Cardiac muscle cell (in vitro differentiated cells and primary cell): ENCODE measurements around the gene TNFRSF19. TPM values are rescaled to one million over a fixed set of nuclear protein-coding genes. Genes with fewer than 3 reads are reported as not detected.
A peak's percentile ranks its signal among the peaks of the same experiment; 100 is the strongest.
"Not testable (repeated sequence)": the region's sequence is repeated elsewhere in the genome, so short reads cannot be mapped to it uniquely, and the experiment has no call there.

Experiments
- DNase-seq, 2 donors: peaks; one replicate each; pipeline versions ENCODE4 v3.0.0 to v3.0.0-alpha.2; 2010 to 2017; ENCODE audit warnings: low read depth in 1 of 2, low spot score in 1 of 2
- H3K27ac ChIP-seq: fragments of 200-600 bp; sonication (generic); 2 replicates; pipeline ENCODE4 v1.5.1; 2016
- H3K27me3 ChIP-seq: fragments of 200-600 bp; sonication (generic); 2 replicates; pipeline ENCODE4 v1.6.0; 2016; ENCODE audit warnings: control low read depth
- H3K36me3 ChIP-seq: fragments of 200-600 bp; sonication (generic); 2 replicates; pipeline ENCODE4 v1.5.1; 2016; ENCODE audit warnings: control low read depth
- H3K4me1 ChIP-seq: fragments of 200-600 bp; sonication (generic); 2 replicates; pipeline ENCODE4 v1.8.1; 2017; ENCODE audit warnings: low read depth, mild to moderate bottlenecking, mixed run types
- H3K4me3 ChIP-seq: fragments of 200-600 bp; sonication (generic); 2 replicates; pipeline ENCODE4 v1.5.1; 2016; ENCODE audit warnings: mild to moderate bottlenecking
- H3K9me3 ChIP-seq: fragments of 200-600 bp; sonication (generic); 2 replicates; pipeline ENCODE4 v1.5.1; 2017; ENCODE audit warnings: low read depth, mild to moderate bottlenecking, control low read depth
- polyA plus RNA-seq: library from polyadenylated mRNA; unstranded; fragments of >200 nt; fragmentation: Nextera tagmentation; extraction: Ambion mirVana; gene quantifications from 2 replicates; pipeline ENCODE4 v1.2.1, GENCODE V29; 2016
- total RNA-seq: library from RNA; depleted of rRNA; stranded (reverse); fragments of >200 nt; gene quantifications from 2 replicates; pipeline ENCODE4 v1.2.3, GENCODE V29; 2016
- TF ChIP-seq, protein P1 (sequence below): IDR thresholded peaks from 2 replicates; pipeline ENCODE4 v1.5.1; 2012; ENCODE audit warnings: low read depth, mild to moderate bottlenecking, low read length

TNFRSF19 gene
- total and polyA plus RNA-seq, 2 experiments from 2014 or later: 91.3 to 139 TPM

DNA sequence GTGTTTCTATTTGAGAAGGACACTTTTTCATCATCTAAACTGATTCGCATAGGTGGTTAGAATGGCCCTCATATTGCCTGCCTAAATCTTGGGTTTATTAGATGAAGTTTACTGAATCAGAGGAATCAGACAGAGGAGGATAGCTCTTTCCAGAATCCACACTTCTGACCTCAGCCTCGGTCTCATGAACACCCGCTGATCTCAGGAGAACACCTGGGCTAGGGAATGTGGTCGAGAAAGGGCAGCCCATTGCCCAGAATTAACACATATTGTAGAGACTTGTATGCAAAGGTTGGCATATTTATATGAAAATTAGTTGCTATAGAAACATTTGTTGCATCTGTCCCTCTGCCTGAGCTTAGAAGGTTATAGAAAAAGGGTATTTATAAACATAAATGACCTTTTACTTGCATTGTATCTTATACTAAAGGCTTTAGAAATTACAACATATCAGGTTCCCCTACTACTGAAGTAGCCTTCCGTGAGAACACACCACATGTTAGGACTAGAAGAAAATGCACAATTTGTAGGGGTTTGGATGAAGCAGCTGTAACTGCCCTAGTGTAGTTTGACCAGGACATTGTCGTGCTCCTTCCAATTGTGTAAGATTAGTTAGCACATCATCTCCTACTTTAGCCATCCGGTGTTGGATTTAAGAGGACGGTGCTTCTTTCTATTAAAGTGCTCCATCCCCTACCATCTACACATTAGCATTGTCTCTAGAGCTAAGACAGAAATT, 103.8 kb downstream of the TNFRSF19 start:
- TF ChIP-seq, protein P1, sequence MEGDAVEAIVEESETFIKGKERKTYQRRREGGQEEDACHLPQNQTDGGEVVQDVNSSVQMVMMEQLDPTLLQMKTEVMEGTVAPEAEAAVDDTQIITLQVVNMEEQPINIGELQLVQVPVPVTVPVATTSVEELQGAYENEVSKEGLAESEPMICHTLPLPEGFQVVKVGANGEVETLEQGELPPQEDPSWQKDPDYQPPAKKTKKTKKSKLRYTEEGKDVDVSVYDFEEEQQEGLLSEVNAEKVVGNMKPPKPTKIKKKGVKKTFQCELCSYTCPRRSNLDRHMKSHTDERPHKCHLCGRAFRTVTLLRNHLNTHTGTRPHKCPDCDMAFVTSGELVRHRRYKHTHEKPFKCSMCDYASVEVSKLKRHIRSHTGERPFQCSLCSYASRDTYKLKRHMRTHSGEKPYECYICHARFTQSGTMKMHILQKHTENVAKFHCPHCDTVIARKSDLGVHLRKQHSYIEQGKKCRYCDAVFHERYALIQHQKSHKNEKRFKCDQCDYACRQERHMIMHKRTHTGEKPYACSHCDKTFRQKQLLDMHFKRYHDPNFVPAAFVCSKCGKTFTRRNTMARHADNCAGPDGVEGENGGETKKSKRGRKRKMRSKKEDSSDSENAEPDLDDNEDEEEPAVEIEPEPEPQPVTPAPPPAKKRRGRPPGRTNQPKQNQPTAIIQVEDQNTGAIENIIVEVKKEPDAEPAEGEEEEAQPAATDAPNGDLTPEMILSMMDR: no peak
- peaks cover 62% of the 10 kb centered on the region for H3K36me3 ChIP-seq
- H3K4me3 ChIP-seq: no peak overlapping the region
- H3K9me3 ChIP-seq: no peaks in the 10 kb centered on the region
- DNase-seq: no peak
- H3K4me1 ChIP-seq: no peaks in the 10 kb centered on the region
- H3K27ac ChIP-seq: no peak overlapping the region
- no peaks in the 10 kb centered on the region for H3K27me3 ChIP-seq

DNA sequence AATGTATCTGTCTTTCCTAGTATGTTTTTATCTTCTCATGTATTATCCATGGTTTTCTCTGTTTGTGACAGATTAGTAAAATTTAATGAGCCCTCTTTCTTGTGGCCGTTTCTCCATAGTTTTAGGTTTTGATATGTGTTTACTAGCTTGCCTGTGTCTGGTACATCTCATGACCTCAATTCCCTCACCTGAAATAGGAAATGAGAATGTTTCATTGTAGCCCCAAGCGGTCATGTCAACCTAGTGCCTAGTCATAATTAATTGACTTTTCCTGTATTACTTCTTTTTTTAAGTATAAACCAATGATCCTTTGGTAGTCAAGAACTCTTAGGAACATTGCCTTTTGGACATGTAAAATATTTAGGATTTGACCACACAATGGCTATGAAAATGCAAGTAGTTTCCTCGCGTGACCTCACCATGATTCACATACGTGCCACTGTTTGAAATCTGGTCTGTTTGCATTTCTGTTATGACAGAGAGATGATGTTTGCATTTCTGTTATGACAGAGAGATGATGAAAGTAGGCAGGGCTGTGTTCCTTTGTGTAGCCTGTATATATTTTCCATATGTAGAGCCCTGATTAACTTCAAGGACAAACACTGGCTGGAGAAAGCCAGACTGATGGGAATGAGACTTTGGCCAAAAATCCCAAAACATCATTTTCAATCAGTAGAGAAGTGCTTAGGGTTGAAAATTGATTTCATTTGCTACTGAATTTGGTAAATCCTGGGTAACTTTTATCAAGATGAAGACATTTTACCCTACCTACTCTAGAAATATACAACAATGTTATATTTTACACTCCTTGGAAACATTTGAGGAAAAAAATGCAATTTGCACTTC, 104.8 kb downstream of the TNFRSF19 start:
- TF ChIP-seq, protein P1: no peak
- peak in 1 of 2 donors; percentile 60 for DNase-seq
- Histone ChIP-seq H3K9me3 (no peaks in the 10 kb centered on the region), H3K36me3 (peaks cover 53% of the 10 kb centered on the region), H3K27me3 (no peaks in the 10 kb centered on the region), H3K4me3 (no peak overlapping the region), H3K4me1 (no peaks in the 10 kb centered on the region), H3K27ac (no peak overlapping the region)

DNA sequence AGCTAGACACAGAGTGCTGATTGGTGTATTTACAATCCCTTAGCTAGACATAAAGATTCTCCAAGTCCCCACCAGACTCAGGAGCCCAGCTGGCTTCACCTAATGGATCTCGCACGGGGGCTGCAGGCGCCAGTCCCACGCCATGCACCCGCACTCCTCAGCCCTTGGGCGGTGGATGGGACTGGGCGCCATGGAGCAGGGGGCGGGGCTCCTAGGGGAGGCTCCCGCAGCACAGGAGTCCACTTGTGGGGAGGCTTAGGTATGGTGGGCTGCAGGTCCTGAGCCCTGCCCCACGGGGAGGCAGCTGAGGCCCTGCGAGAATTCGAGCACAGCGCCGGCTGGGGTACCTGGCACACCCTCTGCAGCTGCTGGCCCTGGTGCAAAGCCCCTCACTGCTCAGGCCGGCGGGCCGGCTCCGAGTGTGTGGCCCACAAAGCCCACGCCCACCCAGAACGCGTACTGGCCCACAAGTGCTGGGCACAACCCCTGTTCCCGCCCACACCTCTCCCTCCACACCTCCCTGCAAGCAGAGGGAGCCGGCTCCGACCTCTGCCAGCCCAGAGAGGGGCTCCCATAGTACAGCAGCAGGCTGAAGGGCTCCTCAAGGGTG, 107.6 kb downstream of the TNFRSF19 start:
- not testable (repeated sequence) for H3K27me3 ChIP-seq, H3K4me1 ChIP-seq, H3K9me3 ChIP-seq, H3K4me3 ChIP-seq, DNase-seq, H3K27ac ChIP-seq
- peaks cover 31% of the 10 kb centered on the region for H3K36me3 ChIP-seq

DNA sequence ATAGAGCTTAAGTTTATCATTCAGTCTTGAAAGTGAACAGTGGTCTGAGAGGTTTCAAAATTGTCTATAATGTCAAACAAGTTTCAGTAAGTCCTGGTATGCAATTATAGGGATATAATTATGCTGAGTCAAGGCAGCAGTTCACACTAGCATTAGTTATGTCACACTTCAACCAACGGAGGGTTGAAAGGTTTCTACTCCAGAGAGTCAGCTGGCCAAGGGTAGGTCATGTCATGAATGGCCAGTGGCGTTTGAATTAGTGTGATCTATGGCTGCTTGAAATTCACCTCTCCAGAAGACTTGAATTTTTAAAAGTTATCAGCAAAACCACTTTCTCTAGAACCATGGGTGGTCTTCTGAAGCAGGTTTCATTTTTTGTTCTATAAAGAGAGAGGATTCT, 108.6 kb downstream of the TNFRSF19 start:
- Histone ChIP-seq H3K4me1 (no peaks in the 10 kb centered on the region), H3K36me3 (peaks cover 22% of the 10 kb centered on the region), H3K9me3 (no peaks in the 10 kb centered on the region), H3K27ac (no peak overlapping the region), H3K27me3 (no peaks in the 10 kb centered on the region), H3K4me3 (no peak overlapping the region)
- DNase-seq: no peak
- TF ChIP-seq, protein P1: no peak

DNA sequence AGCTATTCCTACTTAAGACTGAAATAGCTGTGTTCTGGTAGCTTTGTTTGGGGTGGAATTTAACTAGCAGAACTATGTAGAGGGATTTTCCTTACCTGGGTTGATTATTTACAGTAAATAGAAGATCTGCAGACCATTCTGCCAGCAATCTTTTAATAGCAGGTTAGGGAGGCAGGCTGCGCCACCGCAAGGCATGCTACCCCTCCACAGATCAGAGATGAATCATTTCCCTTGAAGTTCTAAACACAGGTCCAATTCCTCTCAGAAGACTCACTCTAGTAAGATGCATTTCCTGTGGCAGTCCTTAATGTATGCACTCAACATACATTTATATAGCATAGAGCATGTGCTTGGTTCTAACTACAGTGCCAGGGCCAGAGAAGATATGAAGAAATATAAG, 109.0 kb downstream of the TNFRSF19 start:
- TF ChIP-seq, protein P1: no peak
- H3K27ac ChIP-seq: no peak overlapping the region
- H3K4me3 ChIP-seq: no peak overlapping the region
- peaks cover 18% of the 10 kb centered on the region for H3K36me3 ChIP-seq
- peak in 1 of 2 donors; percentile 53 for DNase-seq
- no peaks in the 10 kb centered on the region for H3K9me3 ChIP-seq
- no peaks in the 10 kb centered on the region for H3K27me3 ChIP-seq
- no peaks in the 10 kb centered on the region for H3K4me1 ChIP-seq
